HG02885 (cell line): Measurements from ENCODE around the gene WWC2.

Source experiments
- ATAC-seq: cut with Tn5 transposase; IDR thresholded peaks from one replicate; pipeline ENCODE4 v1.9.1; 2021; ENCODE audit warnings: mild to moderate bottlenecking; ENCODE audit not compliant: unreplicated experiment, poor library complexity

Gene WWC2

GRCh38 chr4:183164963-183165362, 65.9 kb downstream of the WWC2 start:
- no peak for ATAC-seq

- no peak for ATAC-seq
Measured at GRCh38 chr4:183165376-183165775, 66.3 kb downstream of the WWC2 start.

GRCh38 chr4:183170894-183171293, 71.8 kb downstream of the WWC2 start:
- ATAC-seq: no peak

- no peak for ATAC-seq
Measured at GRCh38 chr4:183171484-183172267, 72.6 kb downstream of the WWC2 start.

GRCh38 chr4:183172881-183173280, 73.8 kb downstream of the WWC2 start:
- ATAC-seq: no peak

GRCh38 chr4:183173580-183174526, 74.8 kb downstream of the WWC2 start:
- ATAC-seq: no peak

GRCh38 chr4:183175631-183176232, 76.7 kb downstream of the WWC2 start:
- ATAC-seq: no peak

- no peak for ATAC-seq
Measured at GRCh38 chr4:183177001-183177400, 77.9 kb downstream of the WWC2 start.

- no peak for ATAC-seq
Measured at GRCh38 chr4:183178201-183178600, 79.1 kb downstream of the WWC2 start.

GRCh38 chr4:183180096-183180495, 81.0 kb downstream of the WWC2 start:
- ATAC-seq: no peak

GRCh38 chr4:183180621-183181020, 81.6 kb downstream of the WWC2 start:
- no peak for ATAC-seq

- no peak for ATAC-seq
Measured at GRCh38 chr4:183181081-183181480, 82.0 kb downstream of the WWC2 start.

- ATAC-seq: no peak
Measured at GRCh38 chr4:183182873-183183725, 84.0 kb downstream of the WWC2 start.

- ATAC-seq: no peak
Measured at GRCh38 chr4:183183906-183184535, 85.0 kb downstream of the WWC2 start.

- ATAC-seq: peak; percentile 83
Measured at GRCh38 chr4:183185018-183185417, 86.0 kb downstream of the WWC2 start.

- no peak for ATAC-seq
Measured at GRCh38 chr4:183185559-183185958, 86.5 kb downstream of the WWC2 start.

- no peak for ATAC-seq
Measured at GRCh38 chr4:183186813-183187212, 87.8 kb downstream of the WWC2 start.

GRCh38 chr4:183190900-183191527, 92.0 kb downstream of the WWC2 start:
- no peak for ATAC-seq

GRCh38 chr4:183191630-183192029, 92.6 kb downstream of the WWC2 start:
- no peak for ATAC-seq
